ENCODE results near the gene DDIT3.

DNA sequence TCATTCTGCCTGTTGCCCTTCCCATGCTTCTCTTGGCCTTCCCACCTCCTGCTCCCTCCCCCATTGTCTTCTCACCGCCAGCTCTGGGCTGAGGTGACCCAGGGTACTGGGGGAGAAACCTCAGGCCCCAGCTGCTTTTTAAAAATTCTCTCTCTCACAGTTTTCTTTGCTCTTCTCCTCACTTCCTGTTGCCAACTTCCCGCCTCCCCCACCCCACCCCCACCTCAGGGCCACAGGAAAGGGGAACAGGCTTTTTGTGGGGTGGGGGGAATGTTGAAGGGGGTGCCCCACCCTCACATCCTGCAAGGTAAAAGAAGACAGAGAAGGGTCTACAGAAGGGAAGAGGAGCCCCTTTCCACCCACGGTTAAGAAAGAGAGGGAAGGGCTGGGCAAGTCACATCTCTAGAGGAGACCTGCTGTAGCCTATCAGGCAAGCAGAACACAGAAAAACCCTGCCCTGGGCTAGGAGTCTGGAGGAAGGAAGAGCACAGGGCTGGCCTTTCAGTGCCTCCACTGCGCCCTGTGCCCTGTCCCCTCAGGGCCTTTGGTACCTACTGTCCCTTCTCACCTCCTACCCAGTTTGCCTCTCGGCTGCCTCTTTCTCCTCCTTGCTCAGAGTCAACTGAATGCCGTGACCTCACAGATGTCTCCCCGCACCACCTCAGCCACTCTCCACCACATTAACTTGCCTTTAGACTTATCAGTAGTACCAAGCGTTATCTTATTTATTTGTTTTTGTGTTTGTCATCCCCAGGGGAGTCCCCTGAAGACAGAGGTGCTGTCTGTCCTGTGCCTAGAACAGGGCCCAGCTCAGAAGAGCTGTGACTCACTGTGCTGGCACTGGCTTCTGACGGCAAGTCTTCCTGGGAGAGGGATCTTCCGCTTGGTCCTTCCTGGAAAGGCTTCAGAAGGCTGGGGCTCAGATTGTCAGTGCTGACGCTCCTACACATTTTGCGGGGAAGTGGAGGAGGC, 42.3 kb downstream of the DDIT3 start:
- TF ChIP-seq RFXANK (CRISPR knock-in tag; IDR thresholded peaks at IDR 0.05), result no peak
- TF ChIP-seq, protein P1, sequence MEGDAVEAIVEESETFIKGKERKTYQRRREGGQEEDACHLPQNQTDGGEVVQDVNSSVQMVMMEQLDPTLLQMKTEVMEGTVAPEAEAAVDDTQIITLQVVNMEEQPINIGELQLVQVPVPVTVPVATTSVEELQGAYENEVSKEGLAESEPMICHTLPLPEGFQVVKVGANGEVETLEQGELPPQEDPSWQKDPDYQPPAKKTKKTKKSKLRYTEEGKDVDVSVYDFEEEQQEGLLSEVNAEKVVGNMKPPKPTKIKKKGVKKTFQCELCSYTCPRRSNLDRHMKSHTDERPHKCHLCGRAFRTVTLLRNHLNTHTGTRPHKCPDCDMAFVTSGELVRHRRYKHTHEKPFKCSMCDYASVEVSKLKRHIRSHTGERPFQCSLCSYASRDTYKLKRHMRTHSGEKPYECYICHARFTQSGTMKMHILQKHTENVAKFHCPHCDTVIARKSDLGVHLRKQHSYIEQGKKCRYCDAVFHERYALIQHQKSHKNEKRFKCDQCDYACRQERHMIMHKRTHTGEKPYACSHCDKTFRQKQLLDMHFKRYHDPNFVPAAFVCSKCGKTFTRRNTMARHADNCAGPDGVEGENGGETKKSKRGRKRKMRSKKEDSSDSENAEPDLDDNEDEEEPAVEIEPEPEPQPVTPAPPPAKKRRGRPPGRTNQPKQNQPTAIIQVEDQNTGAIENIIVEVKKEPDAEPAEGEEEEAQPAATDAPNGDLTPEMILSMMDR (CRISPR knock-in tag; IDR thresholded peaks at IDR 0.05), result no peak

All from HepG2 (cell line).